Fibroblast of lung (primary cell): Measurements from ENCODE around the gene AMY2B. TPM values are rescaled to one million over a fixed set of nuclear protein-coding genes. Genes with fewer than 3 reads are reported as not detected.
"Not testable (repeated sequence)": the region's sequence is repeated elsewhere in the genome, so short reads cannot be mapped to it uniquely, and the experiment has no call there.

Source experiments
- DNase-seq, 2 donors: peaks; one replicate each; pipeline versions ENCODE4 v3.0.0 to v3.0.0-alpha.2; 2010; ENCODE audit warnings: low read depth in 2 of 2
- H2AFZ ChIP-seq: 2 replicates; pipeline ENCODE4 v1.5.1; 2012; ENCODE audit warnings: low read length, control low read depth, inconsistent platforms
- H3K27ac ChIP-seq: 2 replicates; pipeline ENCODE4 v1.5.1; 2011; ENCODE audit warnings: low read length, control low read depth; ENCODE audit not compliant: insufficient read depth
- H3K27me3 ChIP-seq: 2 replicates; pipeline ENCODE4 v1.5.1; 2011; ENCODE audit warnings: mild to moderate bottlenecking, low read length; ENCODE audit not compliant: control insufficient read depth, insufficient read depth
- H3K36me3 ChIP-seq: 2 replicates; pipeline ENCODE4 v1.5.1; 2011; ENCODE audit warnings: low read length; ENCODE audit not compliant: control insufficient read depth, insufficient read depth
- H3K4me1 ChIP-seq: 2 replicates; pipeline ENCODE4 v1.5.1; 2011; ENCODE audit warnings: low read length; ENCODE audit not compliant: control insufficient read depth, insufficient read depth; ENCODE audit errors: extremely low read depth
- H3K4me2 ChIP-seq: 2 replicates; pipeline ENCODE4 v1.5.1; 2011; ENCODE audit warnings: low read length, control low read depth; ENCODE audit not compliant: insufficient read depth; ENCODE audit errors: extremely low read depth
- H3K4me3 ChIP-seq, 4 experiments: fragments of 200-600 bp in 1 of 4; sonication (generic) in 1 of 4; replicated peaks in 1 of 4; 2 replicates each; pipeline ENCODE4 v1.5.1; 2011 to 2016; ENCODE audit warnings: low read length in 4 of 4, low read depth in 3 of 4, mild to moderate bottlenecking in 3 of 4, control low read depth in 2 of 4, inconsistent platforms in 1 of 4, mixed read lengths in 1 of 4; ENCODE audit not compliant: insufficient read depth in 1 of 4; ENCODE audit errors: control extremely low read depth in 1 of 4
- H3K79me2 ChIP-seq: 2 replicates; pipeline ENCODE4 v1.5.1; 2012; ENCODE audit warnings: mild to moderate bottlenecking, low read length, inconsistent platforms; ENCODE audit not compliant: control insufficient read depth, insufficient read depth
- H3K9ac ChIP-seq: 2 replicates; pipeline ENCODE4 v1.5.1; 2011; ENCODE audit warnings: mild to moderate bottlenecking, low read length, control low read depth; ENCODE audit not compliant: insufficient read depth
- H3K9me3 ChIP-seq: 2 replicates; pipeline ENCODE4 v1.5.1; 2012; ENCODE audit warnings: low read depth, low read length; ENCODE audit not compliant: control insufficient read depth, insufficient read depth
- H4K20me1 ChIP-seq: 2 replicates; pipeline ENCODE4 v1.5.1; 2011; ENCODE audit warnings: low read length; ENCODE audit not compliant: control insufficient read depth, insufficient read depth; ENCODE audit errors: extremely low read depth
- CTCF ChIP-seq, 2 donors: IDR thresholded peaks in 1 of 2; conservative IDR thresholded peaks in 1 of 2; 1 replicate in 1 of 2; 2 replicates in 1 of 2; pipeline ENCODE4 v1.5.1; 2011 to 2012; ENCODE audit warnings: low read length in 2 of 2, control low read depth in 1 of 2, inconsistent platforms in 1 of 2, low read depth in 1 of 2, mild to moderate bottlenecking in 1 of 2
- EZH2 ChIP-seq: IDR thresholded peaks from 2 replicates; pipeline ENCODE4 v1.5.1; 2012; ENCODE audit warnings: low read length, control low read depth, mild to moderate bottlenecking; ENCODE audit errors: missing control alignments
- polyA plus RNA-seq, 2 donors: library from polyadenylated mRNA; depleted of rRNA in 1 of 2; stranded (reverse) in 1 of 2; unstranded in 1 of 2; fragments of >200 nt; gene quantifications; 2 replicates each; pipeline ENCODE4 v1.2.1, GENCODE V29; 2011 to 2012; ENCODE audit warnings: missing spikeins in 1 of 2
- total RNA-seq: library from RNA; depleted of rRNA; stranded (reverse); fragments of >200 nt; gene quantifications from 2 replicates; pipeline ENCODE4 v1.2.1, GENCODE V29; 2014

AMY2B gene
- total and polyA plus RNA-seq, 2 donors (not counting 1 experiment from before 2014, with no cell fraction given), result 0.75 to 4.0 TPM

GRCh38 chr1:103584537-103584936 is 13.1 kb downstream of the AMY2B start:
- Histone ChIP-seq H3K9me3 (no peaks in the 10 kb centered on the region), H3K27ac (no peak overlapping the region), H3K4me2 (no peak overlapping the region), H3K36me3 (no peaks in the 10 kb centered on the region), H3K27me3 (no peaks in the 10 kb centered on the region), H2AFZ (no peak overlapping the region), H3K4me1 (no peaks in the 10 kb centered on the region), H3K9ac (no peak overlapping the region), H3K79me2 (no peaks in the 10 kb centered on the region), H3K4me3 (no peak overlapping the region), H4K20me1 (no peaks in the 10 kb centered on the region)
- no peak for DNase-seq
- TF ChIP-seq EZH2 (no peak), CTCF (conservative IDR thresholded peaks at IDR 0.05 in 1 of 2, IDR thresholded peaks at IDR 0.05 in 1 of 2; ENCODE audit: low read depth in 1 of 2, low read length in 2 of 2) (no peak)

- not testable (repeated sequence) for DNase-seq, H3K36me3 ChIP-seq, H3K79me2 ChIP-seq, H3K4me2 ChIP-seq, H4K20me1 ChIP-seq, H3K4me1 ChIP-seq, H3K4me3 ChIP-seq, H3K27ac ChIP-seq, H3K27me3 ChIP-seq, H2AFZ ChIP-seq, H3K9ac ChIP-seq, H3K9me3 ChIP-seq
Measured at GRCh38 chr1:103602740-103603139, 31.4 kb downstream of the AMY2B start.

GRCh38 chr1:103616362-103616761 is 45.0 kb downstream of the AMY2B start:
- Histone ChIP-seq H3K27me3 (no peaks in the 10 kb centered on the region), H3K27ac (no peak overlapping the region), H4K20me1 (no peaks in the 10 kb centered on the region), H3K9me3 (no peaks in the 10 kb centered on the region), H2AFZ (no peak overlapping the region), H3K4me1 (no peaks in the 10 kb centered on the region), H3K79me2 (no peaks in the 10 kb centered on the region), H3K4me3 (no peak overlapping the region), H3K4me2 (no peak overlapping the region), H3K36me3 (no peaks in the 10 kb centered on the region), H3K9ac (no peak overlapping the region)
- TF ChIP-seq CTCF (conservative IDR thresholded peaks at IDR 0.05 in 1 of 2, IDR thresholded peaks at IDR 0.05 in 1 of 2; ENCODE audit: low read depth in 1 of 2, low read length in 2 of 2), result no peak
- TF ChIP-seq EZH2, result no peak
- no peak for DNase-seq

GRCh38 chr1:103616994-103617477 is 45.6 kb downstream of the AMY2B start, which contains the start of gene AMY2A:
AMY2A (plus strand) TSS chr1:103617427; CDS start chr1:103617441, 14 bp downstream.
- not testable (repeated sequence) for H3K9me3 ChIP-seq

GRCh38 chr1:103627436-103627835 is 56.0 kb downstream of the AMY2B start:
- not testable (repeated sequence) for H3K9me3 ChIP-seq, H4K20me1 ChIP-seq, H3K27ac ChIP-seq, H2AFZ ChIP-seq, DNase-seq, H3K4me1 ChIP-seq, H3K36me3 ChIP-seq, H3K9ac ChIP-seq, H3K4me3 ChIP-seq, H3K79me2 ChIP-seq, H3K4me2 ChIP-seq, H3K27me3 ChIP-seq

More at GRCh38 chr1:103616994-103617477, 45.6 kb downstream of the AMY2B start, which contains the start of gene AMY2A:
- not testable (repeated sequence) for H3K27ac ChIP-seq, H3K4me2 ChIP-seq, H3K4me3 ChIP-seq, H3K9ac ChIP-seq, H2AFZ ChIP-seq, H4K20me1 ChIP-seq, H3K79me2 ChIP-seq, H3K36me3 ChIP-seq, DNase-seq, H3K27me3 ChIP-seq, H3K4me1 ChIP-seq
